ENCODE data around the gene TMPRSS4.

The TMPRSS4 gene

GRCh38 chr11:118106789-118107335 lies 30.0 kb downstream of the TMPRSS4 start:
- no peak for DNase-seq

GRCh38 chr11:118108513-118108912 lies 31.6 kb downstream of the TMPRSS4 start:
- no peak for DNase-seq

DNA sequence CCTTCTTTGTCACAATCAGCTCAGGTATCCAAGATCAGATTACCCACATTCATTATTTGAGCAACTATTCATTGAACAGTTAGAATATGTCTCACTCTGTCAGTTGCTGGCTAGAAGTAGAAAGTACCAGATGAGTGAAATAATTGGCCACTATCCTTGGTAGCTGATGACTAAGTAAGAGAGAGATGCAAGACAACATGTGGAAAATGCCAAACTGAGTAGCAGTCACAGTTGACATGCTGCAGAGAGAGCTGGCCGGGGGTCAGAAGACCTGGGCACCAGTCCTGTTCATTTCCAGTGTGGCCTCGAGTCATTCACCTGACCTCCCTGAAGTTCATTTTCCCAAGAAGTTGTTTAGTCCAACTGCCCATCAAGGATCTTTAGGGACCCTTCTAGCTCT lies 32.4 kb downstream of the TMPRSS4 start:
- no peak for DNase-seq

- DNase-seq = no peak
Measured at GRCh38 chr11:118111019-118111743, 34.3 kb downstream of the TMPRSS4 start.

- no peak for DNase-seq
Measured at GRCh38 chr11:118111744-118112035, 34.8 kb downstream of the TMPRSS4 start.

DNA sequence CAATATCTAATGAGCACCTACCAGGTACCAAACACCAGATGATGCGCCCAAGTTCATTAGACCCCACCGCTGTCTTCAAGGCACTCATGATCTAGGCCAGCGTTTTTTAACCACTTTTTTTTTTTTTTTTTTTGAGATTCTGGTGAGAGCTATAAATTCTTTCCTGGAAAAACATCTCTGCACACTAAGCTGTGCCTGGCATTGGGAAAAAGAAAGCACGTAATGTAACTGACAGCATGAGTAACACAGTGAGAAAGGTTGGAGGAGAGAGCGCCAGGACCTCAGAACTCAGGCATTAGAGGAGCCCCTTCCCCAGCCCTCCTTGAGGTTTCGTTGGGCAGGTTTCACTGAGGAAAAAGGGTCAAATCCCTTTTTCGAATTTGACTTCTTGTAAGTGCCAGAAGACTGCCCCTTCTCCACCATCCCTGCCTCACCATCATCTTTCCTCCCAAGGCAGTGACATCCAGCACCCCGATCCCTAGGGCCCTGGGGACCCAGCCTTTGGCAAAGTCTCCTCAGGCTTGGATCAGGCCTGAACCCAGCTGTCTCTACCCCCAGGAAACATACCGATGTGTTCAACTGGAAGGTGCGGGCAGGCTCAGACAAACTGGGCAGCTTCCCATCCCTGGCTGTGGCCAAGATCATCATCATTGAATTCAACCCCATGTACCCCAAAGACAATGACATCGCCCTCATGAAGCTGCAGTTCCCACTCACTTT lies 36.0 kb downstream of the TMPRSS4 start:
- DNase-seq = no peak

DNA sequence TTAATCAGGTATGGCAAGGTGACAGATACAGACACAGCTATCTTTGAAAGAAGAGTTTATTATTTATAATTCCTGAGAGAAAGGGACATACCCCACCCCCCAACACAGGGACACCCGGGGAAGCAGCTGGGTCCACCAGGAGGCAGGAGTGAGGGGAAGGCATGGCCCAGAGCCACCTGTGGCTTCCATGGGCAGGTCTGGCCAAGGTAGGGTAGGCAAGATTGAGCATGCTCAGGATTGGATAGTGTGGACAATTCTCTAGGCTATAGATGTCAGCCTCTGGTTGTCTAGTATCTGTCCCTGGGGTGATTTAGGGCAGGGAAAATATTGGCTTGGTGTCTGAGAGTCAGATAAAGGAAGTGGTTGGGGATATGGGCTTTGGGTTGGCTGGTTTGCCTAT lies 37.4 kb downstream of the TMPRSS4 start:
- no peak for DNase-seq

DNA sequence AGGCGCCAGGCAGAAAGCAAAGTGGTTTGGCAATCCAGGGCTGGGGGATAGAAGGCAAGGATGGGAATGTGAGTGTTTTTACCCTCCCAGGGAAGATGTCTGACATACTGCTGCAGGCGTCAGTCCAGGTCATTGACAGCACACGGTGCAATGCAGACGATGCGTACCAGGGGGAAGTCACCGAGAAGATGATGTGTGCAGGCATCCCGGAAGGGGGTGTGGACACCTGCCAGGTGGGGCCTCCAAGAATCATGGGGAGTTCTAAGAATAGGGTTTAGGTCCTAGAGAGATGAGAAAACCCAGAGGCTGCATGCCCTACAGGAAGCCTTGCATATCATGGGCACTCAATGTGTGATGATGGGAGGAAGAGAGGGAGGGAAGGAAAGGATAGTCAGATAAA lies 38.2 kb downstream of the TMPRSS4 start:
- no peak for DNase-seq

GRCh38 chr11:118117790-118118601 lies 41.1 kb downstream of the TMPRSS4 start:
- no peak for DNase-seq

DNA sequence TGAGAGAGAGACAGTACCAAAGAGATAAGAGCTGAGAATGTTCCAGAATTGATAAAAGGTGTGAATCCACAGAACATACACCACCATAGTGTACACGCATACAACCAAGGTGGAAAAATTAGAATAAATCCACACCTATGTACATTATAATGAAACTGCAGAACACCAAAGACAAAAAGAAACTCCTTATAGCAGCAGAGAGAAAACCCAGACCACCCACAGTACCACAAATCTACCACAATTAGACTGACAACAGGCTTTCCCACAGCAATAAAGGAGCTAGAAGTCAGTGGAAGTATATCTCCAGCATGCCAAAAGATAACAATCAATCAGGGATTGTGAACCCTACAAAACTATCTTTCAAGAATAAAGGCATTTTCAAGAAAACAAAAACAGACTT lies 43.9 kb downstream of the TMPRSS4 start:
- DNase-seq = no peak

GRCh38 chr11:118124929-118125535 lies 48.2 kb downstream of the TMPRSS4 start:
- no peak for DNase-seq

DNA sequence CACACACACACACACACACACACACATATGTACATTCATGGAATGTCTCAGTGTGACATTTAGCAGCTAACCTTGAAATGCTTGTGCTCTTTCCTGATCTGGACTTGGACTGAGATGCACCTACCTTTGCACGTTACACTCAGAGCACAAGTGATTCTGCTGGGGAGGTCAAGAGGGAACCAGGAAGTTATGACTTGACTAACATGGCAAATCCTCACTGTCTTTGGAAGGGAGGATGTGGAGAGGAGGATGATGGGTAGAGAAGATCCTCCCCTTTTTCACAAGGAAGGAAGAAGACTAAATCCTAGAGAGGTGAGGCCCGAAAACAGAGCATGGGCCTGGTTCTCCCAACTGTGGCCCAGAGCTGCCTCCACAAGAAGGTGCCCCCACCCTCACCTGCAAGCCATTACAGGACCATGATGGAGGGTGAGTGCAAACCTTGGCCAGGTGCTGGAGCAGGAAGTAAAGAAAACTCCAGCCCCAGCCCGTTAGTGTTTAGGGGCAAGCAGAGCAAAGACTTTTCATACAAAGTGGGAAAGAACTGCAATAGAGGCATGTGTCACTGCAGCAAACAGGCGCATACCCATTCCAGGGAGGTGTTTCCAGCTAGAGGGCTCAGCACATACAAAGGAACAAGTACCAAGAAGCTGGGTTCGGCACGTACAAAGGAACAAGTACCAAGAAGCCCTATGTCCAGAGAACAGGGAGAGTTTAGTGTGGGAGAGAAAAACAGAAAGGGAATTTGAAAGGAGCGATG lies 49.4 kb downstream of the TMPRSS4 start:
- DNase-seq = no peak

DNA sequence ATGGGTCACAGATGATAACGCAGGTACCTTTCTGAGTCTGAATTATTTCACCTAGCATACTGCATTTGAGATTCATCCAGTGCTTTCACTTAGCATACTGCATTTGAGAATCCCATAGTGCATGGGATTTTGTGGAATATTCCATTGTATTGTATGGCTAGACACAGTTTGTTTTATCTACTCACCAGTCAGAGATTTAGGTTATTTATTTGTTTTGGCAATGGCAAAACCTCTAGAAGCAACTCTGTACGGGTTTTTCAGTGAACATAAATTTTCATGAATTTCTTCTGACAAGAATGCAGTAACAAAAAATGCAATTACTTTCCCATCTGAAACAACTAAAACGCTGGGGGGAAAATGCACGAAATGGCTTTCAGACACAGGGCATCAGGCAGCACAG lies 51.4 kb downstream of the TMPRSS4 start:
- no peak for DNase-seq

DNA sequence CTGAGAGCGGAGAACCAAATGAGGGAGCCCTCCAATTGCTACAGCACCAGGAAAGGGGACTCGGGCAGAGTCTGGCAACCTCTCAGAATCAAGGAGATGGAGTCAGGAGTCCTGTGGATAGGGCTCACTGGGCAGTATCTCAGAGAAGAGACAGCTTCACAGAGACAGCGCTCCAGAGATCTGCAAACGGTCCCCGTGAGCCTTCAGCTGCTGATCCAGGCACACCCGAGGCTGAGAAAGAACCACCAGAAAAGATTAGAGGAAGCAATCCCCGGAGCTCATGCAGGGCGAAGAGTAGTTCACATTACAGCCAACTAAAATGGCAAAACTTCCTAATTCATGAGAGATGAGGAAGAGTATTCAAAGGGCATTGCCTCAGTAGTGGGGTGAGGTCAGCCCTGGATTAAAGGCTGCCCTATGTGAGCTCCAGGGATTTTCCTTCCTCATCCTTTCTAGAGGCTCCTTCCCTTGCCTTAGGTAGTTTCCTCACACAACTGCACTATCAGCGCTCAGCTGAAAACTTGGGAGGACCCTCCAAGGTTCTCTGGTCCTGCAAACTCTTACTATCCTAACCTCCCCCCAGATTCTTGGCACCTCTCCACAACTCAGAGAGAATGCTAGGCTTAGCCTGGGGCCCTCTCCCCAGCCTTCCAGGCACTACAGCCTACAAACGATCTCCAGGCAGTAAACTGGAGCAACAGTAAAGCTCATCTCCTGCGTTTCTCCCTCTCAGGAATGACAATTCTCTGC lies 52.0 kb downstream of the TMPRSS4 start:
- no peak for DNase-seq

DNA sequence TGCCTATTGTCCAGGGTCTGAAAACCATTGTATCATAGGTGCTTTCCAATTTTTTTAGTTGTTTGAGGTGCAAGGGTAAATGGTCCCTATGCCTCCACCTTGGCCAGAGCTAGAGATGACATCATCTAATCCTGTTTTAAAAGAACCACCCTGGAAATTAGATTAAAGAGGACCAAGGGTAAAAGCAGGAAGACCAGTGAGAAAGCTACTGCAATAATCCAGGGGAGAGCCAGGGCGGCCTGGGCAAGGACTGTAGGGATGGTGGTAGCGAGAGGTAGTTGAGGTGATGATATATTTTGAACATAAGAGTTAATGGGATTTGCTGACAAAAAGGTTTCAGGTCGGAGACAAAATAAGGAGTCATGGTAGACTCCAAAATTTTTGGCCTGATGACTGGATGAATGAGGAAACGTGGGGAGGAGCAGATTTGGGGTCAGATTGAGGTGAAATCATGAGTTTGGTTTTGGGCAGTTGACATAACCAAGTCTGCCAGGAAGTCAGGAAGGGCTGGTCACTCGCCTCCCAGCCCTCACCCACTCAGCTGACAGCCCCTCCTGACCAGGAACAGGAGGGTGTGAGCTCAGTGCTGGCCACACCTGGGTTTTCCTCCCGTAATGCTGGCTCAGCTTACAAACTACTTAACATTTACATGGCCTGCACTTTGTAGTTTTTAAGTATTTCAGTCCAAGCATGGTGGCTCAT lies 52.7 kb downstream of the TMPRSS4 start:
- no peak for DNase-seq

DNA sequence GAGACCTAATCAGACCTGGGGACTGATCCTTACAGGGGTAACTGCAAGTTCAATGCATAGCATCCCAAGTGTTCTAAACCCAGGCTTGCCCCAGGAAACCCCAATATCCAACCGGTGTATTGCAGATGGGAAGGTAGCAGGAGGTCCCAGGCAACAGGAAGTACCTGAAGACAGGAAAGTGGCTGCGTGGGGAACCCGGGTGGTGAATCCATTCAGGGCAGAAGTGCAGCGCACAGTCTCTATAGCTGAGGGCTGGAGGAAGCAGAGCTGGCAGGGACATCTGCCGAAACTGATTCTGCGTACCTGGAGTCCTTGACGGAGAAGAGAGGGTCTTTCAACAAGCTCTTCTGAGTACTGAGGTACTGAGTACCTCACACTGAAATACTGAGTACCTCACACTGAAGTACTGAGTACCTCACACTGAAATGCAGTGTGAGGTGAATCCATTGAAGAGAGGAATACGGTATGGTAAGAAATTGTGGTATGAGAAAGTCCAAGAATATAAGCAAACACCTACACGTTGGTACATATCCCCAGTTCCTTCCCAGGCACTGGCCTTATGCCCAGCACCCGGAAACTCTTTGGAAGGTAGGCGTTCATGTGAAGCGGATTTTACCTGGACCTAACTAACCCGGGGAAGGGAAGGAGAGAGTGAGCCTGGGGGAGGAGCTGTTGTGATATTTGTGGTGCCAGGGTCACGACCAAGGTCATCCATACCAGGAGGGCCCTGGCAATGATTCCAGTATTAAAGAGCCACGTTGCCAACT lies 55.7 kb downstream of the TMPRSS4 start:
- DNase-seq = no peak

GRCh38 chr11:118133816-118134215 lies 56.9 kb downstream of the TMPRSS4 start:
- DNase-seq = no peak

GRCh38 chr11:118135051-118135795 lies 58.3 kb downstream of the TMPRSS4 start:
- no peak for DNase-seq

DNA sequence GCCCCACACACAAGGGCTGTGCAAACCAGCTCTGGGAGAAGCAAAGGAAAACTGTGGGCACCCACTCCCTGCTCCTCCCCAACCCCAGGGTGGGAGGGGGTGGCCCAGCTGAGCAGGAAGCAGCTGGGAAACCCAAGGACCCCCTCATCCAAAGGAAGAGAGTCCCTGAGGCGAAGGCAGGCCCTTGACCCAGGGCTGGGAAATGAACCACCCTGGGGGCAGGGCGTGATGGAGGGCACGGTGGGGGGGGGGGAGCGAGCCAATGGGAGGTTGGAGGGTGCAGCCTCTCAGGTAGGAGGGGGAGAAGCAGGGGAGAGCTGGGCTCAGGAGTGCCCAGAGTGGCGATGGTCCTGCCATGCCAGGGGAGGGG lies 58.9 kb downstream of the TMPRSS4 start:
- DNase-seq = no peak

GRCh38 chr11:118136341-118136740 lies 59.5 kb downstream of the TMPRSS4 start:
- no peak for DNase-seq
